NT2/D1 (cell line): Measurements from ENCODE around the gene NUP153.

Source experiments
- SUZ12 ChIP-seq: IDR thresholded peaks from 2 replicates; pipeline ENCODE4 v1.6.1; 2011; ENCODE audit not compliant: insufficient read length, insufficient read depth; ENCODE audit errors: extremely low read depth
- YY1 ChIP-seq: IDR thresholded peaks from 2 replicates; pipeline ENCODE4 v1.6.1; 2011; ENCODE audit not compliant: insufficient read length, insufficient read depth
- ZNF274 ChIP-seq: IDR thresholded peaks from 2 replicates; pipeline ENCODE4 v1.6.1; 2011; ENCODE audit warnings: mild to moderate bottlenecking, low read depth, low read length

DNA sequence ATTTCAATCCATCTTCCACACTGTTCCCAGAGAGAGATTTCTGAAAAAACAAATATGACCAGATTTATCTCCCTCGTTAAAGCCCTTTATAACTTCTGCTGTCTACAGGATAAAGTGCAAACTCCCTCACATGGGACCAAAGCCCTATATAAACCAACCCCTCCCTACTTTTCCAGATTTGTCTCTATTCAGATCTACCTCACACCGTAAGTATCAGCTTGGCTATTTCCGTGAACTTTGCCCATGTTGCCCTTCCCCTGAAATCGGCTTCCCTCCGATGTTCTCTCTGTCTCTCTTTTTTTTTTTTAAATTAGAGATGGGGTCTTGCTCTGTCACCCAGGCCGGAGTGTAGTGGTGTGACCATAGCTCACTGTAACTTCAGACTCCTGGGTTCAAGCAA is 118.7 kb downstream of the NUP153 start:
- TF ChIP-seq SUZ12 (no peak), YY1 (no peak), ZNF274 (no peak)
